Endodermal cell (in vitro differentiated cells): ENCODE measurements around the gene TBRG1. TPM values are rescaled to one million over a fixed set of nuclear protein-coding genes. Genes with fewer than 3 reads are reported as not detected.

Experiments
- DNase-seq: peaks from one replicate; pipeline ENCODE4 v3.0.0-alpha.2; 2017
- H3K27ac ChIP-seq: 2 replicates; pipeline ENCODE4 v1.5.1; 2013; ENCODE audit warnings: mild to moderate bottlenecking, low read depth, low read length, moderate library complexity
- H3K27me3 ChIP-seq: 2 replicates; pipeline ENCODE4 v1.6.1; 2013; ENCODE audit warnings: mild to moderate bottlenecking, low read length, moderate library complexity; ENCODE audit not compliant: insufficient read depth, control insufficient read depth, poor library complexity, severe bottlenecking
- H3K36me3 ChIP-seq: 2 replicates; pipeline ENCODE4 v1.7.0; 2013; ENCODE audit warnings: mild to moderate bottlenecking, low read length, moderate library complexity; ENCODE audit not compliant: control insufficient read depth, insufficient read depth
- H3K4me1 ChIP-seq: one replicate; pipeline ENCODE4 v1.7.0; 2013; ENCODE audit warnings: low read length; ENCODE audit not compliant: control insufficient read depth, insufficient read depth
- H3K4me3 ChIP-seq: 2 replicates; pipeline ENCODE4 v1.5.1; 2013; ENCODE audit warnings: mild to moderate bottlenecking, low read length, moderate library complexity
- H3K9ac ChIP-seq: 2 replicates; pipeline ENCODE4 v1.6.1; 2013; ENCODE audit warnings: mild to moderate bottlenecking, low read length, moderate library complexity; ENCODE audit not compliant: poor library complexity, severe bottlenecking; ENCODE audit errors: extremely low read depth
- H3K9me3 ChIP-seq: 2 replicates; pipeline ENCODE4 v1.6.1; 2013; ENCODE audit warnings: mild to moderate bottlenecking, low read length, moderate library complexity; ENCODE audit not compliant: control insufficient read depth
- H3K27ac Mint-ChIP-seq: 2 replicates; pipeline ENCODE4 v1.8.0; 2020; ENCODE audit warnings: mixed read lengths
- H3K27me3 Mint-ChIP-seq: 2 replicates; pipeline ENCODE4 v1.8.0; 2021; ENCODE audit warnings: mild to moderate bottlenecking, mixed read lengths; ENCODE audit not compliant: insufficient read depth
- H3K36me3 Mint-ChIP-seq: 2 replicates; pipeline ENCODE4 v1.8.0; 2020; ENCODE audit warnings: low read depth, mixed read lengths
- H3K4me1 Mint-ChIP-seq: 2 replicates; pipeline ENCODE4 v1.8.0; 2020; ENCODE audit warnings: mixed read lengths
- H3K4me3 Mint-ChIP-seq: 2 replicates; pipeline ENCODE4 v1.8.0; 2020; ENCODE audit warnings: mild to moderate bottlenecking, moderate library complexity, mixed read lengths
- H3K9me3 Mint-ChIP-seq: 2 replicates; pipeline ENCODE4 v1.8.0; 2020; ENCODE audit warnings: mild to moderate bottlenecking, mixed read lengths
- CTCF ChIP-seq: fragments of 200-600 bp; sonication (generic); conservative IDR thresholded peaks from 2 replicates; pipeline ENCODE4 v1.5.0; 2021; ENCODE audit warnings: antibody characterized with exemption, mild to moderate bottlenecking
- WGBS, 2 experiments: methylation state at CpG; one replicate each; pipeline versions ENCODE4 v1.1.5 to v1.1.7; 2013; ENCODE audit warnings: missing lambda C conversion rate in 2 of 2, mixed read lengths in 1 of 2; ENCODE audit not compliant: insufficient coverage in 1 of 2, insufficient read length in 1 of 2; 5-methylcytosine and 5-hydroxymethylcytosine counted together
- total RNA-seq, 2 donors: library from RNA; stranded (reverse); fragmentation: NEBNext Ultra II Directional in 1 of 2; extraction: Animal tissue kit (Norgen Biotek cat#: 25700) in 1 of 2; gene quantifications; 2 replicates in 1 of 2; 3 replicates in 1 of 2; pipeline ENCODE4 v1.2.1, GENCODE V29; 2021

The TBRG1 gene
- total RNA-seq, 2 donors from 2014 or later: 30.9 to 31.3 TPM

DNA sequence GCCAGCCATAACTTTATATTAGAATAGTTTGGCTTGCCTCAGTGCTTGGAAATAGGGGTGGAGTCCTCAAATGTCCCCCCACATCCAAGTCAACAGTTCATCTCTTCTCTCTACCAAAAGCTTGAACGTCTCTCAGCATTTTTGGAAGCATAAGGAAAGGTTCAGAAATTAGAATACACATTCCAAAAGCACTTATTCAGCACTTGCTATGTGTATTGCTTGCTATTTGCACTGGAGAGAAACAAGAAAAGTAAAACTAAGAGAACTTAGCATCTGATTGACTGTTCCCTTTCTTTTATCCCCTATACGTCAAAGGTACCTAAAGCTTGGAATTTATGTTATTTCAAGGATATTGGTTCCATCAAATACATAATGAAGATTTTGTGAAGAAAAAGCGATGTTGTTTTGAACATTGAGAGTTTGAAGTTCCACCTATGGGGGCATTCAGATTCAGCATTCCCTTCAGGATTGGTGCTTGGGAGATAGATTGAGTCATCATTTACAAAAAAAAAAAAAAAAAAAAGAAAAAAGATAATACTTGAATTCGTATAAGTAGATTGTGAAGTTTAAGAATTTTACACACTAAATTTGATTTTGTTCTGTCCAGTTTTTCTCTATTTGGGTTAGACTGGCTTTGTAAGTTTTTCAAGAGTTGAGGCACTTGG is 1.3 kb downstream of the TBRG1 start:
- peak overlapping the region; percentile 84 for H3K9ac ChIP-seq
- H3K4me1 Mint-ChIP-seq: peaks cover 18% of the 10 kb centered on the region
- H3K4me3 ChIP-seq: peak overlapping the region; percentile 87
- H3K36me3 Mint-ChIP-seq: peaks cover 33% of the 10 kb centered on the region
- H3K9me3 Mint-ChIP-seq: no peaks in the 10 kb centered on the region
- H3K36me3 ChIP-seq: peaks cover 43% of the 10 kb centered on the region
- H3K27me3 ChIP-seq: peaks cover 17% of the 10 kb centered on the region
- no peak for TF ChIP-seq CTCF
- H3K27ac Mint-ChIP-seq: peak overlapping the region; percentile 45
- peaks cover 13% of the 10 kb centered on the region for H3K4me1 ChIP-seq
- no peaks in the 10 kb centered on the region for H3K9me3 ChIP-seq
- DNase-seq: no peak
- peak overlapping the region; percentile 95 for H3K4me3 Mint-ChIP-seq
- no peak overlapping the region for H3K27ac ChIP-seq
- peaks cover 13% of the 10 kb centered on the region for H3K27me3 Mint-ChIP-seq
- WGBS, 2 experiments: 74 to 80% methylated on average over 1 to 3 of the region's 4 CpGs

- H3K27ac Mint-ChIP-seq: peak overlapping the region; percentile 48
- WGBS, 2 experiments: 91% methylated on average over 3 of the region's 3 CpGs; no CpG with 5 or more reads in 1 of the 2 experiments
These were observed 3.0 kb downstream of the TBRG1 start for GRCh38 chr11:124625504-124626168.

DNA sequence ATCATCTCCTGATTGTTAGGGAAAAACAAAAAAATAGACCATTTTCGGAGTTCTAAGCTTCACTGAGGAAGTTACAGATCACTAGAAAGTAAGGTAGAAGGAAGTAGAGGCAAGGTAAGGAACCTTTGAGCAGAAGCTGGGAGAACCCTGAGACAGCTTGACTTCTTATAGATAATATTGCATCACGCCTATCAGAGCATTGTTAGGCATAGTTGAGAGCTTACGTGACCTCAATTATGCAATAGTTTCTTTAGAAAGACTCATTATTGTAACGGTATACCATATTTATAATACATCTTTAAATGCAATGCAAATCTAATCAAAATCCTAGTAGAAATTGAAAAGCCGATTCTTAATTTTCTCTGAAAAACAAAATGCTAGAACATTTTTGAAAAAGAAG is 4.9 kb downstream of the TBRG1 start:
- Histone ChIP-seq H3K27ac (no peak overlapping the region), H3K4me1 (peaks cover 5% of the 10 kb centered on the region), H3K36me3 (peaks cover 78% of the 10 kb centered on the region), H3K9ac (no peak overlapping the region), H3K9me3 (no peaks in the 10 kb centered on the region), H3K27me3 (no peaks in the 10 kb centered on the region), H3K4me3 (no peak overlapping the region)
- H3K4me1 Mint-ChIP-seq: peaks cover 9% of the 10 kb centered on the region
- H3K4me3 Mint-ChIP-seq: no peak overlapping the region
- DNase-seq: no peak
- peaks cover 56% of the 10 kb centered on the region for H3K36me3 Mint-ChIP-seq
- H3K27me3 Mint-ChIP-seq: no peaks in the 10 kb centered on the region
- TF ChIP-seq CTCF: no peak
- WGBS, 2 experiments: 90 to 100% methylated on average over 2 to 5 of the region's 5 CpGs
- H3K9me3 Mint-ChIP-seq: no peaks in the 10 kb centered on the region
- H3K27ac Mint-ChIP-seq: no peak overlapping the region

More at GRCh38 chr11:124625504-124626168, 3.0 kb downstream of the TBRG1 start:
- Histone ChIP-seq H3K27me3 (peaks cover under 1% of the 10 kb centered on the region), H3K4me3 (no peak overlapping the region), H3K36me3 (peaks cover 59% of the 10 kb centered on the region), H3K4me1 (peaks cover 10% of the 10 kb centered on the region), H3K27ac (no peak overlapping the region), H3K9me3 (no peaks in the 10 kb centered on the region), H3K9ac (no peak overlapping the region)
- Mint-ChIP-seq H3K27me3 (no peaks in the 10 kb centered on the region), H3K36me3 (peaks cover 40% of the 10 kb centered on the region), H3K4me3 (no peak overlapping the region), H3K4me1 (peaks cover 18% of the 10 kb centered on the region), H3K9me3 (no peaks in the 10 kb centered on the region)
- no peak for DNase-seq
- TF ChIP-seq CTCF: no peak
